SK-N-SH (cell line): ENCODE data around the gene RTP4.

Source experiments
- CTCF ChIP-seq: fragments of 200-600 bp; sonication (generic); IDR thresholded peaks from 2 replicates; pipeline ENCODE4 v1.6.1; 2017; ENCODE audit warnings: antibody characterized with exemption, mild to moderate bottlenecking, moderate library complexity
- FOXJ3 ChIP-seq: sonication (generic); formaldehyde crosslinking; IDR thresholded peaks from 2 replicates; pipeline ENCODE4 v1.5.1; 2020; ENCODE audit warnings: mild to moderate bottlenecking, missing genetic modification reagents
- REST ChIP-seq: IDR thresholded peaks from 2 replicates; pipeline ENCODE4 v1.6.1; 2012; ENCODE audit warnings: mild to moderate bottlenecking, low read depth, low read length, moderate library complexity
- SIN3A ChIP-seq: IDR thresholded peaks from 2 replicates; pipeline ENCODE4 v1.6.1; 2012; ENCODE audit warnings: low read depth, mild to moderate bottlenecking, low read length, moderate library complexity, borderline replicate concordance
- USF2 ChIP-seq: fragments of 150-350 bp; IDR thresholded peaks from 2 replicates; pipeline ENCODE4 v1.6.1; 2017; ENCODE audit warnings: antibody characterized with exemption, low read length, low read depth, borderline replicate concordance

- TF ChIP-seq CTCF (no peak), USF2 (no peak), REST (no peak), FOXJ3 (no peak), SIN3A (no peak)
Measured at GRCh38 chr3:187401856-187402255, 33.7 kb downstream of the RTP4 start.
